Ammon's horn (tissue), 1 donor: Measurements from ENCODE around the gene DNAL1.
A peak's percentile ranks its signal among the peaks of the same experiment; 100 is the strongest.

Experiments
- DNase-seq: peaks from one replicate; pipeline ENCODE4 v3.0.0-alpha.2; 2016; ENCODE audit warnings: low spot score

Gene DNAL1

GRCh38 chr14:73744175-73744867, 99.5 kb downstream of the DNAL1 start:
- peak; percentile 82 for DNase-seq

GRCh38 chr14:73744874-73745529, 100.2 kb downstream of the DNAL1 start:
- no peak for DNase-seq

GRCh38 chr14:73745571-73746519, 101.1 kb downstream of the DNAL1 start:
- no peak for DNase-seq

- DNase-seq: no peak
Observed at GRCh38 chr14:73746520-73747378, 102.0 kb downstream of the DNAL1 start.

GRCh38 chr14:73747379-73748211, 102.8 kb downstream of the DNAL1 start:
- no peak for DNase-seq

- DNase-seq: no peak
Observed at GRCh38 chr14:73748858-73749357, 104.1 kb downstream of the DNAL1 start.

GRCh38 chr14:73749706-73750530, 105.1 kb downstream of the DNAL1 start:
- no peak for DNase-seq

GRCh38 chr14:73750531-73750901, 105.7 kb downstream of the DNAL1 start:
- no peak for DNase-seq

- no peak for DNase-seq
Observed at GRCh38 chr14:73751157-73751691, 106.4 kb downstream of the DNAL1 start.

- DNase-seq: peak; percentile 59
Observed at GRCh38 chr14:73752297-73752992, 107.7 kb downstream of the DNAL1 start.
